Measurements from ENCODE around the gene SCGB1D4. TPM values are rescaled to one million over a fixed set of nuclear protein-coding genes. Genes with fewer than 3 reads are reported as not detected.

SCGB1D4 gene
- total and polyA plus RNA-seq, 2 of the 4 experiments (the other 2 are of a cell fraction): not detected

GRCh38 chr11:62269654-62270278 is 29.1 kb downstream of the SCGB1D4 start, which contains the start of gene SCGB2A2:
Gene SCGB2A2, plus strand, starts transcription at chr11:62270158. Its CDS starts 59 bp downstream, at chr11:62270217.
- Histone ChIP-seq H3K56ac (ENCODE audit: extremely low read depth, insufficient read depth, low read length) (no peak within 1 kb of the TSS), H2BK120ac (ENCODE audit: low read depth, low read length) (no peak within 1 kb of the TSS), H2AK9ac (replicated peaks; ENCODE audit: low read depth, low read length, poor library complexity) (no peak within 1 kb of the TSS), H4K91ac (ENCODE audit: insufficient read depth, low read depth, low read length) (no peak within 1 kb of the TSS), H2AFZ (replicated peaks; ENCODE audit: low read length, poor library complexity) (no peak within 1 kb of the TSS), H3K18ac (ENCODE audit: low read depth, low read length) (no peak within 1 kb of the TSS), H3K23ac (ENCODE audit: low read depth, low read length) (no peak within 1 kb of the TSS), H2BK15ac (ENCODE audit: low read depth, low read length) (no peak within 1 kb of the TSS), H3K4me1 (ENCODE audit: control insufficient read depth, insufficient read depth, low read length) (no peaks in the 10 kb centered on the region), H2BK20ac (ENCODE audit: low read depth, low read length) (no peak within 1 kb of the TSS), H3K4ac (ENCODE audit: low read depth, low read length) (no peak within 1 kb of the TSS), H3K9me3 (ENCODE audit: control insufficient read depth, insufficient read depth, low read length) (no peaks in the 10 kb centered on the region), H4K8ac (ENCODE audit: low read depth in 2 of 2, low read length in 2 of 2) (no peak within 1 kb of the TSS), H3K9me1 (ENCODE audit: insufficient read depth, low read length) (no peaks in the 10 kb centered on the region; the same call in 1 of the 2 replicates), H3K4me2 (ENCODE audit: low read depth, low read length) (no peak within 1 kb of the TSS), H3K4me3 (ENCODE audit: insufficient read depth, low read depth, low read length) (no peak within 1 kb of the TSS), H3K27me3 (ENCODE audit: control insufficient read depth, insufficient read depth, low read length) (peaks cover 2% of the 10 kb centered on the region; the same call in 1 of the 2 replicates), H4K5ac (ENCODE audit: low read depth, low read length) (no peak within 1 kb of the TSS), H2BK5ac (ENCODE audit: low read depth, low read length, poor library complexity, severe bottlenecking) (no peak within 1 kb of the TSS), H3K36me3 (ENCODE audit: control insufficient read depth, insufficient read depth, low read length) (no peaks in the 10 kb centered on the region), H2AK5ac (ENCODE audit: low read depth, low read length) (no peak within 1 kb of the TSS), H3K14ac (replicated peaks; ENCODE audit: low read depth, low read length) (no peak within 1 kb of the TSS), H3K79me1 (ENCODE audit: low read depth in 1 of 2, low read length in 2 of 2) (no peaks in the 10 kb centered on the region), H4K20me1 (ENCODE audit: insufficient read depth, low read length) (no peaks in the 10 kb centered on the region), H3K27ac (ENCODE audit: insufficient read depth, low read length) (no peak within 1 kb of the TSS), H3K9ac (ENCODE audit: low read depth, low read length) (no peak within 1 kb of the TSS)
- no TSS peak for BruUV-seq (replicated peaks)
- ChIA-PET POLR2A (ENCODE audit: unreplicated experiment) (no interaction called here), CTCF (no interaction called here)
- intact Hi-C loops (cut with micrococcal nuclease): no loop called here
- dilution Hi-C loops (cut with HindIII; ENCODE audit: low sequenced_read_pairs, unreplicated experiment): no loop called here
- no peak for TF ChIP-seq BHLHE40 (IDR thresholded peaks at IDR 0.05; ENCODE audit: low read depth, low read length)
- no peak for TF ChIP-seq ELK1 (IDR thresholded peaks at IDR 0.05; ENCODE audit: borderline replicate concordance, low read depth, low read length)
- no peak for TF ChIP-seq MXI1 (IDR thresholded peaks at IDR 0.05; ENCODE audit: borderline replicate concordance, low read depth, low read length)
- TF ChIP-seq SMC3 (IDR thresholded peaks at IDR 0.05; ENCODE audit: low read depth, low read length): no peak
- no peak for TF ChIP-seq MAFK (IDR thresholded peaks at IDR 0.05; ENCODE audit: low read depth, low read length)
- no peak for TF ChIP-seq RAD21 (IDR thresholded peaks at IDR 0.05; ENCODE audit: low read length)
- no peak for TF ChIP-seq POLR2A (IDR thresholded peaks at IDR 0.05; ENCODE audit: low read depth, low read length)
- TF ChIP-seq NFE2L2 (IDR thresholded peaks at IDR 0.05; ENCODE audit: low read depth, low read length): no peak
- TF ChIP-seq CHD1 (IDR thresholded peaks at IDR 0.05; ENCODE audit: low read depth, low read length): no peak
- TF ChIP-seq, protein P1, sequence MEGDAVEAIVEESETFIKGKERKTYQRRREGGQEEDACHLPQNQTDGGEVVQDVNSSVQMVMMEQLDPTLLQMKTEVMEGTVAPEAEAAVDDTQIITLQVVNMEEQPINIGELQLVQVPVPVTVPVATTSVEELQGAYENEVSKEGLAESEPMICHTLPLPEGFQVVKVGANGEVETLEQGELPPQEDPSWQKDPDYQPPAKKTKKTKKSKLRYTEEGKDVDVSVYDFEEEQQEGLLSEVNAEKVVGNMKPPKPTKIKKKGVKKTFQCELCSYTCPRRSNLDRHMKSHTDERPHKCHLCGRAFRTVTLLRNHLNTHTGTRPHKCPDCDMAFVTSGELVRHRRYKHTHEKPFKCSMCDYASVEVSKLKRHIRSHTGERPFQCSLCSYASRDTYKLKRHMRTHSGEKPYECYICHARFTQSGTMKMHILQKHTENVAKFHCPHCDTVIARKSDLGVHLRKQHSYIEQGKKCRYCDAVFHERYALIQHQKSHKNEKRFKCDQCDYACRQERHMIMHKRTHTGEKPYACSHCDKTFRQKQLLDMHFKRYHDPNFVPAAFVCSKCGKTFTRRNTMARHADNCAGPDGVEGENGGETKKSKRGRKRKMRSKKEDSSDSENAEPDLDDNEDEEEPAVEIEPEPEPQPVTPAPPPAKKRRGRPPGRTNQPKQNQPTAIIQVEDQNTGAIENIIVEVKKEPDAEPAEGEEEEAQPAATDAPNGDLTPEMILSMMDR (conservative IDR thresholded peaks at IDR 0.05; ENCODE audit: low read depth, low read length): no peak
- TF ChIP-seq, protein P2, sequence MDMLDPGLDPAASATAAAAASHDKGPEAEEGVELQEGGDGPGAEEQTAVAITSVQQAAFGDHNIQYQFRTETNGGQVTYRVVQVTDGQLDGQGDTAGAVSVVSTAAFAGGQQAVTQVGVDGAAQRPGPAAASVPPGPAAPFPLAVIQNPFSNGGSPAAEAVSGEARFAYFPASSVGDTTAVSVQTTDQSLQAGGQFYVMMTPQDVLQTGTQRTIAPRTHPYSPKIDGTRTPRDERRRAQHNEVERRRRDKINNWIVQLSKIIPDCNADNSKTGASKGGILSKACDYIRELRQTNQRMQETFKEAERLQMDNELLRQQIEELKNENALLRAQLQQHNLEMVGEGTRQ (IDR thresholded peaks at IDR 0.05; ENCODE audit: low read depth, low read length): no peak
- no peak for TF ChIP-seq RFX5 (IDR thresholded peaks at IDR 0.05; ENCODE audit: low read depth, low read length)
- no peak for TF ChIP-seq CEBPB (IDR thresholded peaks at IDR 0.05; ENCODE audit: low read depth, low read length)
- no peak for TF ChIP-seq FOS (IDR thresholded peaks at IDR 0.05; ENCODE audit: low read depth, low read length)
- TF ChIP-seq RCOR1 (IDR thresholded peaks at IDR 0.05; ENCODE audit: insufficient replicate concordance, low read length): no peak
- TF ChIP-seq MAZ (IDR thresholded peaks at IDR 0.05; ENCODE audit: borderline replicate concordance, low read depth, low read length): no peak
- no peak for DNase-seq
- WGBS, 2 experiments (ENCODE audit: extremely low coverage in 2 of 2, insufficient read length in 1 of 2): no CpG with 5 or more reads among the region's 10 CpGs
- ATAC-seq (ENCODE audit: low read depth): no peak
- in situ Hi-C loops (cut with MboI; ENCODE audit: low sequenced_read_pairs): no loop called here
